ENCODE measurements around the gene UVSSA. TPM values are rescaled to one million over a fixed set of nuclear protein-coding genes. Genes with fewer than 3 reads are reported as not detected.

The UVSSA gene
- total and polyA plus RNA-seq, 9 of the 15 experiments (the other 6 are each of a cell fraction or from before 2014, with no cell fraction given) = 0.21 to 14.6 (median 3.3) TPM

- TF ChIP-seq RNF2 (IDR thresholded peaks at IDR 0.05) = no peak
These were observed 11.6 kb downstream of the UVSSA start (continued) for GRCh38 chr4:1358421-1359143.

- Histone ChIP-seq H3K9me3 (replicated peaks; ENCODE audit: control insufficient read depth, insufficient read depth, low read depth, low read length) (no peaks in the 10 kb centered on the region), H3K9me1 (ENCODE audit: control insufficient read depth, insufficient read depth, low read length) (peaks cover 5% of the 10 kb centered on the region), H3K9ac (ENCODE audit: insufficient read depth in 1 of 2, low read depth in 2 of 2, low read length in 2 of 2) (no peak overlapping the region), H3K36me3 (ENCODE audit: control insufficient read depth, insufficient read depth, low read length) (peaks cover 21% of the 10 kb centered on the region; the same call in 2 of the 3 replicates), H4K20me1 (replicated peaks; ENCODE audit: control insufficient read depth, insufficient read depth, low read length) (peaks cover 4% of the 10 kb centered on the region; the same call in 1 of the 2 replicates), H3K4me1 (replicated peaks in 1 of 2; ENCODE audit: control insufficient read depth in 2 of 2, insufficient read depth in 2 of 2, low read length in 2 of 2) (peaks cover 0 to 47% of the 10 kb centered on the region in 2 experiments; a peak in 2 of 5 replicates), H3K79me2 (ENCODE audit: control insufficient read depth, insufficient read depth, low read length) (no peaks in the 10 kb centered on the region), H3K4me3 (no peak overlapping the region), H2AFZ (ENCODE audit: low read depth, low read length) (no peak overlapping the region), H3K27ac (ENCODE audit: extremely low read depth, low read depth, low read length) (no peak overlapping the region), H3K27me3 (ENCODE audit: control insufficient read depth in 2 of 2, insufficient read depth in 2 of 2, low read length in 2 of 2) (no peaks in the 10 kb centered on the region), H3K4me2 (ENCODE audit: insufficient read depth, low read length) (no peak overlapping the region)
- TF ChIP-seq CREM (IDR thresholded peaks at IDR 0.05; ENCODE audit: low read depth) (0 out of 2 replicates have a peak, but pooled peaks have one; percentile 25), ZNF717 (CRISPR knock-in tag; IDR thresholded peaks at IDR 0.05) (no peak), FOSL1 (tag; conservative IDR thresholded peaks at IDR 0.05) (0 out of 2 replicates have a peak, but pooled peaks have one; percentile 21), NFE2 (IDR thresholded peaks at IDR 0.05; ENCODE audit: low read depth) (peak; percentile 46; the same call in 1 of the 2 replicates), ATF3 (IDR thresholded peaks at IDR 0.05) (peak; percentile 32; the same call in 1 of the 2 replicates), ATF3 (CRISPR knock-in tag; conservative IDR thresholded peaks at IDR 0.05) (no peak)
- ChIA-PET CTCF (ENCODE audit: low intra/inter-chr PET ratio) (interaction anchor here (0.9 kb wide), 1 partner anchor 220 kb away, joined by 8 read pairs; no protein-coding TSS in a partner anchor), POLR2A (interaction anchor here (0.7 kb wide), 1 partner anchor 397 kb away, joined by 4 read pairs; no protein-coding TSS in a partner anchor)
- in situ Hi-C loops (cut with MboI) = no loop called here
- intact Hi-C loops (cut with micrococcal nuclease) = loop anchor here (5.0 to 10.0 kb wide), 2 partner anchors 153 to 366 kb away; partner anchors contain the start of genes TACC3 and TMEM129
- WGBS (ENCODE audit: insufficient coverage, low coverage, missing lambda C conversion rate) = 64% methylated on average over 14 of the region's 14 CpGs
- no peak for ATAC-seq
- BruUV-seq (replicated peaks) = no TSS peak
- no peak for DNase-seq (ENCODE audit: extremely low read depth in 1 of 4, low spot score in 3 of 4)
- no peak for FAIRE-seq
These were observed 12.1 kb downstream of the UVSSA start for GRCh38 chr4:1359144-1359501.

All from K562 (cell line).